Parathyroid adenoma (tissue), 2 donors: ENCODE data around the gene PPP4R3B.

Experiments
- H2AFZ ChIP-seq: fragments of 300-600 bp; sonication (generic); one replicate; pipeline ENCODE4 v1.7.0; 2017; ENCODE audit warnings: antibody characterized with exemption, mild to moderate bottlenecking
- H3K27ac ChIP-seq: fragments of 300-600 bp; sonication (generic); one replicate; pipeline ENCODE4 v1.7.0; 2017
- H3K27me3 ChIP-seq: fragments of 300-600 bp; sonication (generic); one replicate; pipeline ENCODE4 v1.7.0; 2017; ENCODE audit warnings: low read length; ENCODE audit not compliant: control insufficient read depth, insufficient read depth
- H3K36me3 ChIP-seq: fragments of 300-600 bp; sonication (generic); one replicate; pipeline ENCODE4 v1.7.0; 2017; ENCODE audit warnings: low read length; ENCODE audit not compliant: control insufficient read depth, insufficient read depth
- H3K4me1 ChIP-seq: fragments of 300-600 bp; sonication (generic); one replicate; pipeline ENCODE4 v1.7.0; 2017; ENCODE audit warnings: control low read depth
- H3K4me2 ChIP-seq: fragments of 300-600 bp; sonication (generic); one replicate; pipeline ENCODE4 v1.7.0; 2017; ENCODE audit warnings: low read length
- H3K4me3 ChIP-seq: fragments of 300-600 bp; sonication (generic); one replicate; pipeline ENCODE4 v1.7.0; 2017; ENCODE audit warnings: low read depth, low read length
- H3K79me2 ChIP-seq: fragments of 300-600 bp; sonication (generic); one replicate; pipeline ENCODE4 v1.7.0; 2017; ENCODE audit warnings: control low read depth
- H3K9ac ChIP-seq: fragments of 300-600 bp; sonication (generic); one replicate; pipeline ENCODE4 v1.7.0; 2017; ENCODE audit warnings: mild to moderate bottlenecking
- H3K9me3 ChIP-seq: fragments of 300-600 bp; sonication (generic); one replicate; pipeline ENCODE4 v1.7.0; 2017; ENCODE audit warnings: low read length; ENCODE audit not compliant: control insufficient read depth
- CTCF ChIP-seq: fragments of 300-600 bp; sonication (generic); IDR thresholded peaks from one replicate; pipeline ENCODE4 v1.7.0; 2017; ENCODE audit warnings: antibody characterized with exemption, mild to moderate bottlenecking
- donor health status: primary hyperparathyroidism.

PPP4R3B gene

DNA sequence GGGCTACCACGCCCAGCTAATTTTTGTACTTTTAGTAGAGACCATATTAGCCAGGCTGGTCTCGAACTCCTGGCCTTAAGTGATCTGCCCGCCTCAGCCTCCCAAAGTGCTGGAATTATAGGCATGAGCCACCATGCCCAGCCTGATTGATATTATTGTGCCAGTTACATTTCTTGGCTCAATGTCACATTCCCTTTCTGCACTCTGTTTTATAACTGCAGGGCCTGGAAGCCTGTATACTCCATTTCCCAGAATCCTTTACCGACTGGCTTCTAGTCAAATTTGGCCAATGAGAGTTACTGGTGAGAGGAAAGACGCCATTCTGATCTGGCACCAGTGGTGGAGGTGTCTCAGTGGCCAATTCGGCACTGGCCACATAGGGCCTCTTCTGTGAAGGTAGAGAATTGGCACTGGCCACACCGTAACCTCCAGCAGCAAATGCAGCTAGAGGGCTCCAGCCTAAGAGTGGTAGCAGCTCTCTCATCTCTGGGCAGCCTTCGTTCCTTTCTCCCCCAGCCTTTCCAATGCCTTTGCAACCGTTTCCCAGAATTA lies 114.8 kb downstream of the PPP4R3B start:
- H3K4me2 ChIP-seq, result no peak overlapping the region
- H3K27ac ChIP-seq, result no peak overlapping the region
- no peaks in the 10 kb centered on the region for H3K36me3 ChIP-seq
- H3K4me3 ChIP-seq, result no peak overlapping the region
- no peak for TF ChIP-seq CTCF
- H3K4me1 ChIP-seq, result no peaks in the 10 kb centered on the region
- H3K79me2 ChIP-seq, result no peaks in the 10 kb centered on the region
- no peak overlapping the region for H2AFZ ChIP-seq
- H3K27me3 ChIP-seq, result no peaks in the 10 kb centered on the region
- H3K9me3 ChIP-seq, result no peaks in the 10 kb centered on the region
- no peak overlapping the region for H3K9ac ChIP-seq

GRCh38 chr2:55500025-55500424 lies 117.4 kb downstream of the PPP4R3B start:
- Histone ChIP-seq H3K9me3 (no peaks in the 10 kb centered on the region), H3K36me3 (no peaks in the 10 kb centered on the region), H3K4me3 (no peak overlapping the region), H3K4me1 (no peaks in the 10 kb centered on the region), H3K9ac (no peak overlapping the region), H2AFZ (no peak overlapping the region), H3K4me2 (no peak overlapping the region), H3K79me2 (no peaks in the 10 kb centered on the region), H3K27ac (no peak overlapping the region), H3K27me3 (no peaks in the 10 kb centered on the region)
- no peak for TF ChIP-seq CTCF

- no peak overlapping the region for H2AFZ ChIP-seq
Measured at GRCh38 chr2:55498582-55498981, 118.8 kb downstream of the PPP4R3B start.

More at GRCh38 chr2:55498582-55498981, 118.8 kb downstream of the PPP4R3B start:
- Histone ChIP-seq H3K36me3 (no peaks in the 10 kb centered on the region), H3K27me3 (no peaks in the 10 kb centered on the region), H3K27ac (no peak overlapping the region), H3K4me1 (no peaks in the 10 kb centered on the region), H3K4me2 (no peak overlapping the region), H3K4me3 (no peak overlapping the region), H3K9me3 (no peaks in the 10 kb centered on the region), H3K79me2 (no peaks in the 10 kb centered on the region), H3K9ac (no peak overlapping the region)
- TF ChIP-seq CTCF, result no peak
